ENCODE measurements around the gene RNF150.

The RNF150 gene

DNA sequence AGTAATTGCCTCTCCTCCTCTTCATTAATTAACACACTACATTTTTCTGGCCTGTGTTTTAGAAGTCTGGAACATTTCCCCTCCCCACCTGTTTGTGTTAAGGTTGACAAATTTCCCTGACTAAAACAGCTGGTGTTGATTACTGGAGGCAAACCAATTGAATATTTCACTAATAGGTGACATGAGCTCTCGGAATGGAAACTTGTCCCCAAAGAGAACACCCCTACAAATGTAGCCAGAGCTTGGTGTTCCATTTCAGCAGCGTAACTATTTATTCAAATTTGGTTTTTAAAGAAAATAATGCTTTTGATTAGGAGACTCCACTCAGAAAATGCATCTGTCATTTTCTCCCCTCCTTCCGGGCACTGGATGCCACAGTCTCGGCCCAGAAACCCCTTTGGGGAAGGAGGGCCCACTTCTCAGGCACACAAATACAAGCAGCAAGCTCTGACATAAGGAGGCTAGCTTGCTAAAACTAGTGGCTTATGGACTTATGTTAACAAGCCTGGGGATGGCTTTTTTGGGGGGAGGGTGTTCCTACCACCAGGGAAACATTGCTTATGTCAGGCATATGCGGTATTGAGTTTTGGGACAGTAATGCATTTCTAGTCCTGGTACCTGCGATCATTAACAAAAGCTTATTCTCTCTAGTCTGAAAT, 2.2 kb downstream of the RNF150 start:
- no peak for DNase-seq

DNA sequence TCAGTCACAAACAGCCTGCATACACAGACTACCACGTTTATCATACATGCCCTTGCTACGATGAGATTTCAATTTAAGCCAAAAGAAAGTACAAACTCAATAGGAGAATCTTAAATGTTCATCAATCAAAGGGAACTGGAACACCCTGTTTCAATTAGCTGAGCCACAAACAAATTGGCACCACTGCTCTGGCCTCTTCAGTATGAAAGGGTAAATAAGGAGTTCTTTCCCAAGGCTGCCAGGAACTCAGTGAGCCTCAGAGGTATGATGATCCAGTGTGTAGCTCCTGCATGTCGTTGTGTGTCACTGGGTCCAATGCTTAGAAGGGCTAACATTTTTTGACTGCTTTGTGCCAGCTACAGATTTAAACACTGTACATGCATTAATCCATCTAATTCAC, 5.4 kb downstream of the RNF150 start:
- no peak for DNase-seq

DNA sequence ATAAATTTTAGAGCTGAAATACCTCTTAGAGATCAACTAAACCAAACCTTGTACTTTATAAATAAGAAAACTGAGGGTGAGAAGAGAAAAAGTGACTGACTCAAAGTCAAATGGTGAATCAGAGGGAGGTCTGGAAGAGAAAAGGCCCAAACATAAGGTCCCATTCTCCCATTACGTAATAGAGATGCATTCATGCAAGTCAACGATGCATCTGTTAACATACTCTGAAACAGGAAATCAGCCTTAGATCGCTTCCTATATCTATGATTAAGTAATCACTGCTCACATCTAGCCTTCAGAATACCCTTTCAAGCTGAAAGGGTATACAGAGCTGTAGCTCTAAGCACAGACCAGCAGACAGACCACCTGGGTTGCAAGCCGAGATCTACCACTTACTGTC, 6.5 kb downstream of the RNF150 start:
- no peak for DNase-seq

DNA sequence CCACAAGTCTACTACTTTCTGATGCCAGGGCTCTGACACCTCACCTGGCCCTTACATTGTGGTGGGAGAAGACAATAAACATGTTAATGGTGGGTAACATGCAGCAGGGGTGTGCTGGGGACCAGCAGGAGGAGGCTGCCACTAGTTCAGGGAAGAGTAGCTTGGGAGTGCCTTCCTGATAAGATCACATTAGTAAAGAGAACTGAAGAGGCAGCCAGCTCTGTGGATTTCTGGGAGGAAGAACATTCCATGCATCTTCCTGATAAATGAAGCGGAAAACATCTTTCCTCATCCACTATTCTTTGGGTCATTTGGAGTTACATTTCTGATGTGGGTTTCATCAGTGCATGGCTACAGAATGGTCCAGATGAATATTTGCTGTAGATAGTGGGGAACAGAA, 9.0 kb downstream of the RNF150 start:
- no peak for DNase-seq

DNA sequence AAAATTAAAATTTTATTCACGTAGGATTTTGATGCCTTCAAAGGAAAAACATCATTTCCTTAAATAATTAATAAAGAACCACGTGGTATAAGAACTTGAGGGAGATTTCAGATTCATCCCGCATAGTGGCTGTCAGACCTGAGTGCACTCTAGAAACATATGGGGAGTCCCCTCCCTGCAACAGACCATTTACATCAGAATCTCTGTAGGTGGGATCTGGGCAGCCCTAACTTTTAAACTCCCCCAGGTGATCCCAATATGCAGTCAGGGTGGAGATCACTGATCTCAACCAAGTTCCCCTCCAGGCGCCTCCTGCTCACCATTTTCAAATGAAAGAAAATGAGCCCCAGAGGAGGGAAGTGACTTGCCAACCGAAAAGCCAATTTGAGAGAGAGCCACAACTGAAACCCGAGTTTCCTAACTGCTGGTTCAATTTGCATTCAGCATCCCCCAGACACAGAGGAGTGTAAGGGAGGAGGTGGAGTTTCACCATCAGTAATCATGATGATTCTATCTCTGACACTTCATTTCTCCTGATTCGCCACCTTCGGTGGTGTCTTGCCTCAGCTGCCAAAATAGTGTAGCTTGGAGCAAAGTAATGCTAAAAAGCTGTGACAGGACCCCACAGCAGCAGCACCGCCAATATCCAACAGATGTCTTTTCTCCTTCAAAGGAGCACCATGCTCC, 11.4 kb downstream of the RNF150 start:
- DNase-seq = no peak

DNA sequence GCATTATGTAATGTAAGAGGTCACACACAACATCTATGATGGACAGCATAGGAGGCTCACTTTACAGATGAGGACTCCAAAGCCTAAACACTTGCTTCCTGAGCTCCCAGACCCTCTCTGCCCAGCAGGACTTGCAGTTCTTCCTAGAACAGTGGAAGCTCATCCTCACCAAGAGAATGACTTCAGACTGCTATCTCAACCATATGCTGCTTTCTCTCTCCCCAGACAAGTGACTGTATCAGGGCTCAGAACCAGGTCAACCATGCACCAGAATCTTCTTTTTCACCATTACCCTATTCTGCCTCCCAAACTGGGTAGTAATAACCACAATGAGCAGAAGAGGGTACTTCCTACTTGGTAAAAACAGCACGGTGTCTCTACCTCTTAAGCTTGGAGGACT, 12.2 kb downstream of the RNF150 start:
- DNase-seq = no peak

DNA sequence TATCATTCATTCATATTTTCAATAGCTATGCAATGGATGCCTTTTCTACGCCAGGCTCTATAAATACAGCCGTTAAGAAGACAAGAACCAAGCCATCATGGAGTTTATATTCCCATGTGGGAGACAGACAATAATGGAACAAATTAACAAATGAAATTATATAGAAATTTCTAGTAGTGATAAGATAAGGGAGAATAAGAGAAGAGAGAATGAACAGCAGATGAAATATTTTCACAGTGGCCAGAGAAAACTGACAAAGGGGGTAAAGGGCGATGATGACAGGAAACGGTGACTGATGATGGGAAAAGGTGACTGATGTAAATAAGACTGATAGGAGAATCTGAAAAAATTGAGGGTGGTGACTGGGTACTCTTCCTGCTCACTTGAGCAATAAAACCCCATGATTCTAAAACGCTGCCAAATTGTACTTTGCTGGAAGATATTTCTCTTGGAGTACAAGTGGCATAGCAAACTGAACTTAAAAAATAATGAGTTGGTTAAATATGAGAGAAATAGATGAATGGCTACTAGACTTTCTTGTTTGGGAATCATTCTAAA, 13.2 kb downstream of the RNF150 start:
- DNase-seq = no peak

DNA sequence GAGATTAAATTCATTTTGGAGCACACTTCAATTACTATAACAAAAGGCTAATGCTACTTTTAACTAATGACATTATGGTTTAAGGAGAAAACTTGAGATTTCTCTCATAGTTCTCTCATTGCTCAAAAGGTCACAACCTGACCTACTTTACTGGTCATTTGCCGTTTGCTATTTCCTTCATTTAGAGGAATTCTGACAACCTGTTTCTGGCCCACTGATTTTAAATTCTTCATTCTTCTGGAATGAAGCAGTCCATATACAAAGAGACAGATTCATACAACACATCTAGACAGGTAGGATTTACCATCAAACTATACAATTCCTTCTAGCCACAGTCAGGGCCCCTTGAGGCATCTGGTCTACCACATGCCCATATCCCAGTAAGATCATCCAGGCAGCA, 14.2 kb downstream of the RNF150 start:
- no peak for DNase-seq

DNA sequence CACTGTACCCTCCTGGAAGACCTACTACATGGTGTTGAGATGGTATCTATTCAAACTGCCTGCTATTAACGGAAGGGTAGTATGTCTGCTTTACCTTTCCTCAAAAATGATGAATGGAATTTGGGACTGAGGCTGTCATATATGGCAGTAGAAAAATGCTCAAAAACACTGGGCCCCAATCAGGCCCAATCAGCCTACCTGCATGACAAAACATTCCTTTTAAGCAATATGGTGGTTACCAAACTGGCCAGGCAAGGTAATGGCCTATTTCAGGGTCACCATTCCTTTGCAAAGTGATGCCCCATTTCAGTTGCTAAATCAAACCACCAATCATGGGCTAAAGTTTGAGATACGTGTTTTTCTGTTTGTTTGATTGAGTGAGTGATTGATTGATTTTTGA, 14.9 kb downstream of the RNF150 start:
- DNase-seq = no peak

DNA sequence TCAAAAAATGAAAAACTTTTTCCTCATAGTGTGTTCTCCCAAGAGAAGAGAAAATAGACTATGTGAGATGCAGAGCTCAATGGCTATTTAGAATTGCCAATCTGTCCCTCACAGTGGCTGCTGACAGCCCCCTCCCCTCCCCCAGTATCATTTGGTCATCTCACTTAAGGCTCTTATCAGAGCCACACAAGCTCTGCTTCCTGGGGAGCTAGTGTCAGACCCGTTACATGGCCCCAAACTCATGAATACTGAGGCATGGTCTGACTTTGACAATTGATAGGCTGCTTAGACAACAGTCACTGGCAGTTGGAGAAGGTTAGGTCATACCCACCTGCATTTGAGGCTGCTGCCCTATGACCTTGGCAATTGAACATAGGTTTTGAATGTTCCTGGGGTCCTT, 15.3 kb downstream of the RNF150 start:
- no peak for DNase-seq

DNA sequence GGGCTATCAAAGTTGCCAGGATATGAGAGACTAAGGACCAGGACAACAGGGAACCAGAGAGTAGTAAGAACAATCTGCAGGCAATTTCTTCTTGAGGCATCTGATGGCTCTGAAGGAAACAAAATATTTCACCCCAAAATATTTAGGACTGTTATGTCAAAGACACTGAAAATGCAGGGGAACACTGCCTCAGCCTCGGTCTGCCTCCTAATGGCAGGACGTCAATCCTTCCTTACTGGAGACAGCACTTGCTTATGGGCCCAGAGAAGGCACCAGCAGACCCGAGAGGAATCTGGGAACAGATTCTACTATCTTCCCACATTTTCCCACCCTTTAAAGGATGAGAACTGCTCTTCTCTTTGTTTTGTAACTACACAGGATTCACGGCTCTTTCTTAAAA, 23.3 kb downstream of the RNF150 start:
- DNase-seq = no peak

DNA sequence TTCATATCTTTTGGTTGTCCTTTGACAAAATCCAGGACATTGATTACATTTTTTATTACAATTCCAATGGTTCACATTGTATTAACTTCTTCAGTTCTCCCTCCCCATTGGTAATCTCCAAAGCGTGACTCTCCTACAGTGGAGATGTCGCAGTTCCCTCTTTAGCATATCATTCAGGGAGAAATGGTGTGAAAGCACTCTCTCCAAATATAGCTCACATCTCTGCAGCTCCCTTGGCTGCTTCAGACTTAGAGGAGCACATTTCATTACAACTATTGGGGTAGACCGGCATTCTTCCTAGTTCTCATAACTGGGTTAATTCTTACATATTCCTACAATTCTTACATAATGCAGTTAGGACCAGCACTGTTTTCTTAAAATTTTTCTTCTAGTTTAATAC, 25.3 kb downstream of the RNF150 start:
- no peak for DNase-seq

DNA sequence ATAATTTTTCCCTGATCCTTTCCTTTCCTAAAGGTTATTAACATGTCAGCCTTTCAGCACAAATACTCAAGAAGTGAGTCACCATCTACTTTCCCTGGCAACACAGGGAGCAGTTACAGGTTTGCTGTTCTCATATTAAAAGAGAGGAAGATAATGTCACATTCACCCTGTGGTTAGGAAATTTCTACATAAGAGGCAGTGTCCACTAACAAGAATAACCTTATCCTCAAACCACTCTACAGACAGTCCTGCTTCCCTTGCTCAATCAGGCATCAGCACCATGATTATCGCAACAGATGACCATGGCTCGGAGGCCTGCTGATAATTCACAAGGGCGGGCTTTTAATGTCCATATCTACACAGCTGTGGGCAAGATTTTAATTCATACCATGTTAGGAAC, 30.9 kb downstream of the RNF150 start:
- DNase-seq = no peak

DNA sequence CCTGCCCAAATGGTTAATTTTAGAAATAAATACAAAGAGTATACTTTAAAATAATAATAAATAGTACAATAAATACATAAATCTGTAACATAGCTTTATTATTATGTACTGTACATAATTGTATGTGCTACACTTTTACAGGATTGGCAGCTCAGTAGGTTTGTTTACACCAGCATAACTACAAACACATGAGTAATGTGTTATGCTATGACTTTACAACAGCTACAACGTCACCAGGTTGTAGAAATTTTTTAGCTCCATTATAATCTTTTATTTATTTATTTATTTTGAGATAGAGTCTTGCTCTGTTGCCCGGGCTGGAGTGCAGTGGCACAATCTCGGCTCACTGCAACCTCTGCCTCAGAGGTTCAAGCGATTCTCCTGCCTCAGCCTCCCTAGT, 31.8 kb downstream of the RNF150 start:
- no peak for DNase-seq

DNA sequence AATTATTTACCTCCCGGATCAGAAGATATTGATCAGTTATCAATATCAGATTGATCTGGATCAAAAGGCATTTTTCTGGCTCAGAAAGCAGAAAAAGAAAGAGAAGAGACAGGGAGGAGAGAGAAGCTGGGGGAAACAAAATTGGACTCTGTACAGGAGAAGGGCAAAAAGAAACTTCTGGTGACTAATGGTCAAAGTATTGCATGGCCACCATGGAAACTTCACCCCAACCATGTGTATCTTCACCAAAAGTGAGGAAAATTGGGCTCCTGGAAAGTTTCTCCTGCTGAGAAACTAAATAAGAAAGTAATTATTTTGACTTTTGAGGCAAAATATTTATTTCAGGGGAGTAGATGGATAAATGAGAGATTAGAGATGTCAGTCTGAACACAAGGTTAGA, 33.9 kb downstream of the RNF150 start:
- DNase-seq = no peak

DNA sequence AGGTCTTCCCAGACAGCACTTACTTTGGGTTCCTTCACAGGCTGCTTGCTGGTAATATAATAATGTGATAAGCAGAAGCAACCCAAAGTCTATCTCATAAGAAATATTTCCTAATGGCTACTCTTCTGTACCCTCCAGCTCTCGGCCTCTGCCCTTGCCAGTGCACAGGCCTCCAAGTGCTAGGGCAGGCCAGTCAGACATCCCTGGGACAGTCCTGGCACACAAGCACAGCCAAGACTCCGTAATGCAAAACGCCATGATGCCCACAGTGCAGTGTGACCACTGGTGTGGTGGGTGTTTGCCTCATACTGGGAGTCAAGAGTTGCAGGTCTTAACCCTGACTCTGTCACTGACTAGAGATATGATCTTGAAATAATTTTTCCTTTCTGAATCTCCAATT, 35.1 kb downstream of the RNF150 start:
- DNase-seq = no peak

DNA sequence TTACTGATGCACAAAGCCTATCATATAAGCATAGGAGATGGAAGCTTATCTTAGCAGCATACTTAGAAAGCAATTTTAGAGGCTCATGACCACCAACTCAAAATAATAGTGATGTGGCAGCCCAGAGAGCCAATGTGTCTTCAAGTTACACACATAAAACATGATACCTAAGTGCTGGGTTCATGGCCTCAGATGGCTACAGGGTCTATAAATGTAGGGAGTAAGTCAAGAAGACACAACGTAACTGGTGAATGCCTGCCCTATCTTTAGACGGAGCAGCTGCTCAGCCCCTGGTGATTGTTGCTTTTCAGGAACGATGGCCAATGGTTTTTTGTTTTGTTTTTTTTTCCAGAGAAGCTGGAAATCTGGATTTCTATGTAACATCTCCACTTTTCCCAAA, 42.8 kb downstream of the RNF150 start:
- DNase-seq = no peak

DNA sequence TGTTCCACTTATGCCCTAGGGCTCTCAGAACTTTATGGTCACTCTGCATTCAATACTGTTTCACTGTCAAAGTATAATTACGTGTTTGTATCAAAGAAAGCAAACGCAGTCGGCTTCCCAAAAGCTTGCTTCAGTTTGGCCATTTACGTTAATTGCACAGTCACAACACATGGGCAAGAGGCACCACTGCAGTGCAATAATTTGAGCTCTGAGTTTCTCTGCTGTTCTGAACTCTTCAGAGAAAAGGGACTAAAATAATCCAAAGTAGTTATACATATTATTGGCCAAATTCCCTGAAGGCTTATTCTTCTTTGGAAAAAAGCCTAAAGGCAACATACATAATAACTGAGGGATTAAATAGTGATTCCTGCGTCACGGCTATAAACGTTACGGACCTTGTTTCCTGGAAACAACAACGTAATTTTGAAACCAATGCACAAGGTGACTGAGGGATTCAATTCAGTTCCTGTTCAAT, 51.3 kb downstream of the RNF150 start:
- DNase-seq = no peak

DNA sequence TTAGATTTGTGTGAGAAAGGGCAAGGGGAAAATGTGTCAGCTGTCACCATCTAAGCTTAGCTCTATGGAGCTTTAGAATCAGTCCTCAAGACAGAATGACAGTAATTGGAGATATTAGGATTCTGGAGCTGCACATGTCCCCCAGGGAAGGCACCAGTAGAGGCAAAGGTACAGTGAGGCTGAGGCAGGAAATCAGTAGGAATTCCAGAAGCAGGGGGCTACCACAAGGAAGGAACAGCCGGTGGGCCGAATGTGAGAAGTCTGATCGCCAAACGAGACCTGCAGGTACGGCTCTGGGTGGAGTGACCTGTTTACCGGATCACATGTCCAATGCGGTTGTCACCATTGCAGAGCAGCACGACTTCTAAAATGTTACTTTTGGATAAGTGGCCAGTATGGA, 52.6 kb downstream of the RNF150 start:
- no peak for DNase-seq

DNA sequence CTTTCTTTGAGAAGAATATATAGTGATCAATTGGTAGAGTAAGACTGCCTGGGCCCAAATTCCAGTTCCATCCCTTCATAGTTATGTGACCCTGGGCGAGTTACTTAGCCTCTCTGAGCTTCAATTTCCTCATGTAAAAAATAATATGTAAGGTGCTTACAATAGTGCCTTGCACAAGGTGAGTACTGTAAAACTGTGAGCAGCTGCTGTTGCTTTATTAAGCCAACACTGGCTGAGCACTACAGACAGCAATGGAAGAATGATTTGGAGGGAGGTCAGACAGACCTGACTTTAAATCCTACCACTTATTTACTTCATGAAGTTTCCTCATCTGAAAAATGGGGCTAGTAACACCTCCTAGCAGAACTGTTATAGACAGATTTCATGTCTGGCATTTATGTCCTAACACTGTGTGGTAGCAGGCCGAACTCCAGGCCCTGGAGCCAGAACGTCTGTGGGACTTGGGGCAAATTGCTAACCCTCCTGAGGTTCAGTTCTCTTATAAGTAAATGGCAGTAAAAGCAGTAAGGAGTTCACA, 53.8 kb downstream of the RNF150 start:
- no peak for DNase-seq

DNA sequence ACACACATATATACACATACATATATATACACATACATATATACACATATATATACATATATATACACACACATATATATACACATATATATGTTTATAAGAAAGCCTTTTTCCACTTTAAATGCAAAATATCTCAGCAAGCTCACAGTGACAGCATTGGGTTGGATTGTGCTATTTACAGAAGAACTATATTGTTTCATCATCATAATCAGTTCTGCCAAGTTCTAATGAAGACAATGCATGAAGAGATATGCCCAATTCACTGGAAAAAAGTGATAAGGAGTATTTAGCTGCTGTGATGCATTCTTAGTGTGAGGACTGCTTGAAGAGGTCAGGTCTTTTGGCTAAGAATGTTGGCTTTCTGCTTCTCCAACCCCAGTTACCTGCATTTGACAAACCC, 54.4 kb downstream of the RNF150 start:
- no peak for DNase-seq

DNA sequence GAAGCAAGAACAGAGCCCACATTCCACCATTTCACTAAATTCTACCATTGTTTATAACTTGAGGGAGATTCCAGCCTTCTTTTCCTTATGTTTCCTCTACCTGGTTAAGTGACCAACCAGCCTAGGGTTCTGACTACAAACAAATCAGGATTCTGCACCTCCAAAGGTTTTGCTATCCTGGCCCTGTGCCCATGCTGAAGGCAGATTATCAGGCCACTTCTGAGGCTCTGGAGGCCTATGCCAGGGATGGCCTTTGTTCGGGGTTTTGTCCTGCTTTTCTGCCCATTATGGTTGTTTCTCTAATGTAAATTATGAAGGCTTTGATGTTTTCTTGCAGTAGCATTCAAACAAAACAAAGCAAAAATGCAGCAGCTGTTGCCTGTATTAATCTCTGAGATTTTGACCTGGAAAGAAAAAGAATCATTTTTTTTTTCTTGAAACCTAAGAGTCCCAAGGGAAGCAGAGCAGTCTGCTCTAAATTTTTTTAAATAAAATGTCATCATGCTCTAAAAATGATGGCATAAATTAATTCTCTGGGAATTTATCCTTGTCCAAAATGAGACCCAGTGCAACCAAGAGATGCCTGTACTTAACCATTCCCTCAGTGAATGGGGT, 55.6 kb downstream of the RNF150 start:
- no peak for DNase-seq

DNA sequence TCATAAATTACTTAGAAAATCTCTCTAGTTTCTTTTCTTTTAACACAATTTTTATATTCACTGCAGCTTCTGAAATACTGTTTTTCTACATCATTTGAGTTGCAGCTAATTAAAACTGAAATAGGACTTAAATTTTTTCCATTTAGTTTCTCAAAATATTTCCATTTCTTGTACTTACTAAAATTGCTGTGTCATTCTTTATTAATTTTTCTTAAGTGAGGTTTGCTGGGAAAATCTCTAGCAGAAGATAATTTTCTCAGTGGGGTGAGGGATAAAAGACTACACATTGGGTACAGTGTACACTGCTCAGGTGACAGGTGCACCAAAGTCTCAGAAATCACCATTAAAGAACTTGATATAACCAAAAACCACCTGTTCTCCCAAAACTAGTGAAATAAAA, 57.7 kb downstream of the RNF150 start:
- no peak for DNase-seq

Measured in NCI-H146 (cell line).